Sigmoid colon (tissue), 4 donors: ENCODE data around the gene NOXO1.

Experiments
- POLR2A ChIP-seq, 2 donors: fragments of 450-650 bp; IDR thresholded peaks; one replicate each; pipeline ENCODE4 v1.6.1; 2016; ENCODE audit warnings: antibody characterized with exemption in 2 of 2, mild to moderate bottlenecking in 2 of 2, moderate library complexity in 2 of 2
- POLR2AphosphoS5 ChIP-seq, 4 donors: sonication (generic); formaldehyde crosslinking; IDR thresholded peaks; one replicate each; pipeline ENCODE4 v1.6.1; 2017; ENCODE audit warnings: antibody characterized with exemption in 4 of 4
- TF ChIP-seq, protein P1 (sequence below), 4 experiments: fragments of 450-650 bp in 3 of 4; fragments of 200-600 bp in 1 of 4; IDR thresholded peaks; one replicate each; pipeline ENCODE4 v1.5.1; 2016 to 2019; ENCODE audit warnings: antibody characterized with exemption in 4 of 4, mild to moderate bottlenecking in 3 of 4, moderate library complexity in 2 of 4

DNA sequence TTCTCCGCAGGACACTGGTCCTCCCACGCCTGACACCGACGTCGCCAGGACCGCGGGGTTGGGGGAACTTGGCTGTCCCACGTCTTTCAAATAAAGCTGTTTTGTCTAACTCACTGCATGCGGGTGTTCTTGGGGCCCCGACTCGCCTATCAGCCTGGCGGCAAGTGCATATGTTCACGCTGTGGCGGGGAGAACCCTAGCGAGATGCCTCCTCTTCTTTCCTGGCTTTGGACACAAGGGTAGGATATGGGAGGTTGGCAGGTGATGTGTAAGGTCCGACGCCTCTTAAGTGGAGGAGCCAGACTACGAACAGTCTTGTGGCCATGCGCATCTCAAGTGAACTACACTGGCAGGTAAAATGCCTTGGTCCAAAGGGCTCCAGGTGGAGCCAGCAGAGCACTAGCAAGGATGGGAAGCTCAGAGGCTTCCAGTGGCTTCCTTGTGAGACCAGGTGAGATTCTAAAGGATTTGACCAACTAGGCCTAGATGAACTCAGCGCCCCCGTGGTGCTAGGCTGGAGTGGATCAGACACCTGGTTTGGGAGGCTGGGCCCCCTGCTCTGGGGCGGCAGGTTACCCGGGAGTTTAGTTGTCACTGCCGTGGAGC is 15.8 kb downstream of the NOXO1 start:
- TF ChIP-seq, protein P1, sequence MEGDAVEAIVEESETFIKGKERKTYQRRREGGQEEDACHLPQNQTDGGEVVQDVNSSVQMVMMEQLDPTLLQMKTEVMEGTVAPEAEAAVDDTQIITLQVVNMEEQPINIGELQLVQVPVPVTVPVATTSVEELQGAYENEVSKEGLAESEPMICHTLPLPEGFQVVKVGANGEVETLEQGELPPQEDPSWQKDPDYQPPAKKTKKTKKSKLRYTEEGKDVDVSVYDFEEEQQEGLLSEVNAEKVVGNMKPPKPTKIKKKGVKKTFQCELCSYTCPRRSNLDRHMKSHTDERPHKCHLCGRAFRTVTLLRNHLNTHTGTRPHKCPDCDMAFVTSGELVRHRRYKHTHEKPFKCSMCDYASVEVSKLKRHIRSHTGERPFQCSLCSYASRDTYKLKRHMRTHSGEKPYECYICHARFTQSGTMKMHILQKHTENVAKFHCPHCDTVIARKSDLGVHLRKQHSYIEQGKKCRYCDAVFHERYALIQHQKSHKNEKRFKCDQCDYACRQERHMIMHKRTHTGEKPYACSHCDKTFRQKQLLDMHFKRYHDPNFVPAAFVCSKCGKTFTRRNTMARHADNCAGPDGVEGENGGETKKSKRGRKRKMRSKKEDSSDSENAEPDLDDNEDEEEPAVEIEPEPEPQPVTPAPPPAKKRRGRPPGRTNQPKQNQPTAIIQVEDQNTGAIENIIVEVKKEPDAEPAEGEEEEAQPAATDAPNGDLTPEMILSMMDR (IDR thresholded peaks at IDR 0.05) = no peak
- TF ChIP-seq POLR2AphosphoS5 (IDR thresholded peaks at IDR 0.05) = no peak
- TF ChIP-seq POLR2A (IDR thresholded peaks at IDR 0.05) = no peak
